AML-193 (cell line): ENCODE data around the gene TIAL1.
"Not testable (repeated sequence)": the region's sequence is repeated elsewhere in the genome, so short reads cannot be mapped to it uniquely, and the experiment has no call there.

Experiments used
- DNase-seq, 2 experiments: peaks; one replicate each; lab custom pipeline; 2025; lab: John Stamatoyannopoulos, UW

TIAL1 gene

GRCh38 chr10:119549247-119549999, 47.3 kb downstream of the TIAL1 start:
- DNase-seq: no peak

DNA sequence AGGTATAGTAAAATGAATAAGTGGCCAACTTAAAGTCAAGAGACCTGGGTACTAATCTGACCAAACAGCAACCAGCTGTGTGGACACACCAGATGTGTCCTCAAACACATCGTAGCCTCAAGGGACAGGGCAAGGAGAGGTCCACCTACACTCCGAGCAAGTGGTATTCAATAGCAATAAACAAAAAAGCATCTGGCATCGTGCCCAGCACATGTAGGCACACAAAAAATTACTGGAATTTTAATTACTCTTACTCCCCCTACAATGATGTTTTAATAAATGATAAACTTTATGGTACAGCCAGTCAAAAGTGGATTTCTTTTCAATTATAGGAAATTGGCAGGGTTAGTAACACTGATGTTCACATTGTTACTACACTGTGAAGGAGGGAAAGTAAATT, 50.8 kb downstream of the TIAL1 start:
- DNase-seq: no peak

DNA sequence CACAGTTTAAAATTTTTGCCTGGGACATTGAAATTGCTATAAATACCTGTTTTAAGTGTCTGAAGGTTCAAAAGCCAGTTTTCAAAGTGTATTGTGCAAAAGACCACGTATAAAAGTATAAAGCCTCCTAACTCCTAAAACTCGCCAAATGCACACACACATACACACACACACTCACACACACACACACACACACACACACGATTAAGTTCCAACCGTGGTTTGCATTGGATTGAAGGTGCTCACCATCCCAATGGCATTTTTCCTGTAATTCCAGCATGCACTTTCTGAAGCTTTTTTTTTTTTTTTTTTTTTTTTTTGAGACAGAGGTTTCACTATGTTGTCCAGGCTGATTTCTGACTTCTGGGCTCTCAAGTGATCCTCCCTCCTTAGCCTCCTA, 51.5 kb downstream of the TIAL1 start:
- no peak for DNase-seq

DNA sequence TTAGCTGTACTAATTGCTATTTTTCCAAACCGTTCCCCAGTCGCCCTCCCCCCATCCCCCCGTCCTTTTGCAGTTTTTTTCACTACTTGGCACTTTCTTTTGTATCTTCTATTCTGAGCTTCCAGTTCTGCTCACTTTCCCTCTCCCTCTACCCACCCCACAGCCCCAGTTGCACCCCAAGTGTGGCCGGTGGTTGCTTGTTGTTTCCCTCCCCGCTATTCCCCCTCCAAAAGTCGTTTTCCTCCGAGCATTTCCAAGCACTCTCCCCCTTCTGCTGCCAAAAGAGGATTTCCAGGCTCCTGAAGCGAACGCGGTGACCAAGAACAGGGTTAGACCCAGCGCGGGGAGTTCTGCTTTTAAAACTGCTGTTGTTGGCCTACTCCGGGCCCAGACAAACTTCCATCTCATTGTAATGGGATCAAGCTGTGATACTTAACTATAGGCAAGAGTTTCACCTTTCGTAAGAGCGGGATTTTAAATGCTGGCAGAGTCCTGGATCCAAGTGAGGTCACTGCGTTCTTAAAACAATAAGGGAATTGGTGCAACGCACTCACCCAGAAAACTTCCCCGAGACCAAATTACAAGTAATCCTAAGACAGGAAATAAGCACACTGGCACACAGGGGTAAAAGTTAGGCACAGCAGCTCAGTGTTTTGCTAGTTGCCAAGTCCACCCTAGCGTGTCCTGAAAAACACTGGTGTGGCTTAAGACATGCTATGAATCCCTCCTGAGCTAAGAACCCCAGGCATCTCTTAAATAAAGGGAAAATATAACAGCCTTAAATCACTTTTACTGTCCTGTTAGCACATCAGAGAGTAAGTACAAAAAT, 52.7 kb downstream of the TIAL1 start:
- no peak for DNase-seq

DNA sequence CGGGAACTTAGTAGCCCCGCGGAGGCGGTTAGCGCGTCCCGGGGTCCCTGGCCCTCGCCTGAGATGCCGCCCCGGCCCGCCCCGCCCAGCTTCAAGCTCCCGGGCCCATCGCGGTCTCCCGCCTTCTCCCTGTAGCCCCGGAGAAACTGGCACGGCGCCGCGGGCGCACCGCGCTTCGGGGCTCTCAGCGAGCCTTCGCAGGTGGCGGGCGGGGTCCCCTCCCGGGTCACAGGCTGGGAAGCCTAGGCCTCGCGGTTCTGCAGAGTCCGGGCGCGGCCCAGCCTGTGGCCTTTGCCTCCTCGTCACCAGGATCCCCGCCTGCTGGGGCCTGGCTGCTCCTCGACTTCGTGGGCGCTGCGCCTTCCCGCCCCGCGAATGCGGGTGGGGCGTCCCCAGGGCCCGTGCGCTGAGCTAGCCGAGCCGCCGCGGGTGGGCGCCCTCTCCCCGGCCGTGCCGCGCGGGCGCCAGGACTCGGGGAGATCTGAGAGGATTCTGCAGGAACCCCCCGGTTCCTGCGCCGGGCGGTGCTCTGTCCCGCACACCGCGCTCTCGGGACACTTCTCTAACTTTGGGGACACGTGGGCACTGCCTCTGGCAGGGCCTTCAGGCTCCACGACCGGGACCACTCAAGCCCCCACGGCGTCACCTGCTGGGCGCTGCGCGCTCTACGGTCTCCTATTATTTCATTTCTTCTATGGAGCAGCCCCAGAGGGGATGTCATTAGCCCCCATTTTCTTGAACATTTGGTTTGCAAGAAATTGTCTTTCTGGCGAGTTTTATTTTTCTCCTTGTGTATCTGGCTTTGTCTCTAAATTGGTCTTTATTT, 53.6 kb downstream of the TIAL1 start:
- peak; percentile 51 to 71 for DNase-seq

DNA sequence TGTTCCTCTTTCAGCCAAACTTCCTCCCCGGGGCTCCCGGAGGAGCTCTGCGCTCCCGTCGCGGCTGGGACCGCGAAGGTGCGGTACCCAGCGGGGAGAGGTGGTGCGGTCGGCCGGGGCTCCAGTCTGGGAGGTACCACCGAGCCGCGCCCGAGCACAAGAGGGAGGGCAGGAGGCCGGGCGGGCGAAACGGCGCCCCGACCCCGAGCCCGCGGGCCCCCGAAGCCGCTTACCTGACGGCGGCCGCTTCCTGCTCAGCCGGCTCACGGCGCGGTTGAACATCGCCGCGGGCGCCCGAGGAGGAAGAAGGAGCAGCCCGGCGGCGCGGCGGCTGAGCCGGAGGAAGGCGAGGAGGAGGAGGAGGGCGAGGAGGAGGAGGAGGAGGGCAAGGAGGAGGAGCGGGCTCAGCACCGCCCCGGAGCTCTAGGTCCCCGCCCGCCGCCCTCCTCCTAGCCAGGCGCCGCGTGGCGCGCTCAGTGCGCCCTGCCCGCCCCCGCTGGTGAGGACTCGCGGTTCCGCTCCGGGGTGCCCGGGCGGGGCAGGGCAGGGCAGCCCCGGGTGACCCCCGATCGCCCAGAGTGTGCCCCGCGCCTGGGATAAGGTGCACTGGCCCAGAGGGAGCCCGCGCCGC, 54.3 kb downstream of the TIAL1 start, which contains the start of gene RGS10:
TSS of gene RGS10 (minus strand) at position 363 of the 631 bp plus-strand sequence. CDS start at position 282, 81 bp downstream.
- peak; percentile 75 to 78 for DNase-seq

DNA sequence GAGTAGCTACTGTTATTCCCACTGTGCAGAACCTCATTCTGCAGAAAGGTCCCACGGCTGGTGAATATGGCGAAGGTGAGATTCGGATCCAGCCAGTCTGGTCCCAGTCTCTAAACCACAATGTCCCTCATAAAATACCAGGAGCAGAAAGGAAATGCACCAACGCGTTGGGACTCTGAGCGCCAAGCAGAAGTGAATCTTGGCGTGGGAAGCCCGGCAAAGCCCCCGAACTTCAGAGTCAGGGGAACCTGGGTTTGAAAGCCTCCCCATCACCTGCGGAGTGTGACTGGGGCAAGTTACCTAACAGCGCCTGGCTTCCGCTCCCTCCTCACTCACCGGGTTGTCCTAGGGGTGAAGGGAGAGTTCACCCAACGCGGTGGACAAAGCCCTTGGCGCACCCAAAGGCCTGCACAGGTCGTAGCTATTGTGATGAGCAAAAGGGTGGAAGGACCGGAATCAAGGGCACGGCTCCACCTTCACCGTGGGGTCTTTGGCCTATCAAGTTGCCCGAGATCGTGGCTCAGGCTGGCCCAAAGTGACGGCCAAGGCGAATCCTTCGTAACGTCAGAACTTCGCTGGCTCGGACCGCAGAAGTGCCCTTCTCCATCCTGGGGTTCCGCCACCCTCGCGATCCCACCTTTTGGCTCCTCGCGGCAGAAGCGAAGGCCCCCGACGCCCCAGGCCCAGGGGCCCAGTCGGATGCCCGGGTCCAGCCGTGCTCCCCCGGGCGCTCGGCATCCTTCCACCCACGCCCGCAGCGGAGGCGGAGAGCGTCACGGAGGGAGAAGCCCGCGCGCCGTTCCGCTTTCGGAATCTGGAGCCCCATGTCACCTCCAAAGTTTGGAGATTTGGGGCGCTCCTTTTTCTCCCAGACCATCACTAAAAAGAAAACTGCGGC, 55.1 kb downstream of the TIAL1 start:
- peak in 1 of 2 experiments; percentile 46 for DNase-seq

- DNase-seq: no peak
These were observed 55.7 kb downstream of the TIAL1 start for GRCh38 chr10:119541046-119541445.

DNA sequence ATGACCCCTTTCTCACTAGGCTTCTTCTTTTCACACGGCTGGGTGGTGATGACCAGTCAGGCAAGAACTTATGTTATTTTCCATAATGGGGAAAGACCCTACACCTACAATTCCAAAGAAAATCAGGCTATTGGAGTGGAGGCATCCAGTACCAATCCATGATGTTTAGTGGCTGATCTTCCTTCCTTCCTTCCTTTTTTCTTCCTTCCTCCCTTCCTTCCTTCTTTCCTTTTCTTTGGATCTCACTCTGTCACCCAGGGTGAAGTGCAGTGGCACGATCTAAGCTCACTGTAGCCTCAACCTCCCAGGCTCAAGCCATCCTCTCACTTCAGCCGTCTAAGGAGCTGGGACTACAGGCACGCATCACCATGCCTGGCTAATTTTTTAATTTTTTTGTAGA, 56.7 kb downstream of the TIAL1 start:
- DNase-seq: no peak

GRCh38 chr10:119539359-119539825, 57.4 kb downstream of the TIAL1 start:
- no peak for DNase-seq

- DNase-seq: no peak
These were observed 58.0 kb downstream of the TIAL1 start for GRCh38 chr10:119538632-119539358.

GRCh38 chr10:119537953-119538630, 58.7 kb downstream of the TIAL1 start:
- no peak for DNase-seq

- no peak for DNase-seq
These were observed 60.2 kb downstream of the TIAL1 start for GRCh38 chr10:119536508-119537025.

DNA sequence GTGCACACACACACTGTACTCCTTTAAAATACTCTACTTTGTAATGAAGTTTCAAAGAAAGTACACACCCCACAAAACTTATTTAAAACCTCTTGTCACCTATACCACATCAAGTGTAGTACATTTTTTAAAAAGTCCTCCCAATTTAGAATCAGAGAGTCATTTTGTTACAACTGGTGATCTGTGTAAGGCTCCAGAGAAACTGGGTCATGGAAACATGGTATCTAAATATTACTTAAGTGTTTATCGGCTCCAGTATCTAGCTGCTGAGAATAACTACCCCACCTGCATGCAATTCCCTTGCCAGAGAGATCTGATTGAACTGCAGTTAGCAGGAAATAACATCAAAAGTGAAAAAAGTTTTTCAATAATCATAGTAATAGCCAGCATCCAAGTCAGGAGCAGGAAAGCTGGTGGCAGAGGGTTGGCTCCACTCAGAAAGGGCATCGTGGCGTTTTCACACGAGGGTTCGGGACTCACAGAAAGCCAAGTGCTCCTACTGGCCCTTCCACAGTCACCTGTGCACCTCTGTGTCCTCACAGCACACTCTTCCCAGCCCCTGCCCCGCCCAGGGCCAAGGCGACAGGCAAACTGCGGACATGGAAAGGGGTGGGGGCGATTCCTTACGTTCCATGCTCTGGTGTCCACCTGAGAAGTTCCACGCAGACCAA, 60.8 kb downstream of the TIAL1 start:
- DNase-seq: no peak

DNA sequence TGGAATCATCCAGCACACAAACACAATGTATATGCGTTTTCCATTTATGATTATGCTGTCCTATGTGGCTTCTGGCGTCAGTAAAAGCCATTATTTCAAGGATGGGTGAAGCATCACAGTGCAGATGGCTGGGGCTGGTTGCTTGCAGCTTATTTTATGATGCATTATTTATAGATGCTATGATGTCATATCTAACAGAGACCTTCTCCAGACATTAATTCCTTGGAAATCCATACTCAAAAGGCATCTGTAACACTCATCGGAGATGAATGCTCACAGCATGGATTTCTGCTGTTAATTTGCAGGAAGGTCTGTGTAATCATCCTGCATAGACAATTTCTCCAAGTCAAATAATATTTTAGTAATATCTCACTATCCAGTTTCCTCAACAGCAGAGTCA, 61.5 kb downstream of the TIAL1 start:
- no peak for DNase-seq

DNA sequence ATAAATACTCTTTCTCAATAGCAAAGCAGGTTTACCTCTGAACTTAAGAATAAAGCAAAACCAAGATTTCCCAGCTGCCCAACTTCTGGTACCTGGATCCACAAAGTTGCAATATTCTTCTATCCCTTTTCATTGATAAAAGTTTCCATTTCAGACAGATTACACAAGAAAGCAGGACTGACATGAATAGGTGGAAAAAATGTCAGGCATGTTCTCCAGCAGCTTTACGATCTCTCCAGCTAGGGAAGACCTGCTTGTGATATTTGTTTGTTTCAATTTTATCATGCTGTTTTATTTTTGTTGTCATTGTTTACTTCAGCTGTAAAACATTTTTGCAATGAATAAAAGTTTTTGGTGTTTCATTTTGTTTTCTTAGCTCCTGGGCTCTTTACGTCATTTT, 63.3 kb downstream of the TIAL1 start:
- no peak for DNase-seq

DNA sequence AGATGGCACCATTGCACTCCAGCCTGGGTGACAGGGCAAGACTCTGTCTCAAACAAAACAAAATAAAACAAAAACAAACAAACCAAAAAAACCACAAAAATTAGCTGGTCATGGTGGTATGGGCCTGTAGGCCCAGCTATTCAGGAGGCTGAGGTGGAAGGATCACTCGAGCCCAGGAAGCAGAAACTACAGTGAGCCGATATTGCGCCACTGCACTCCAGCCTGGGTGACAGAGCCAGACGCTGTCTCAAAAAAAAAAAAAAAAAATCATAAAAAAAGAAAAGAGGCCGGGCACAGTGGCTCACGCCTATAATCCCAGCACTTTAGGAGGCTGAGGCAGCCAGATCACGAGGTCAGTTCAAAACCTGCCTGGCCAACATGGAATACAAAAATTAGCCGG, 64.0 kb downstream of the TIAL1 start:
- DNase-seq: peak; percentile 7 to 16

DNA sequence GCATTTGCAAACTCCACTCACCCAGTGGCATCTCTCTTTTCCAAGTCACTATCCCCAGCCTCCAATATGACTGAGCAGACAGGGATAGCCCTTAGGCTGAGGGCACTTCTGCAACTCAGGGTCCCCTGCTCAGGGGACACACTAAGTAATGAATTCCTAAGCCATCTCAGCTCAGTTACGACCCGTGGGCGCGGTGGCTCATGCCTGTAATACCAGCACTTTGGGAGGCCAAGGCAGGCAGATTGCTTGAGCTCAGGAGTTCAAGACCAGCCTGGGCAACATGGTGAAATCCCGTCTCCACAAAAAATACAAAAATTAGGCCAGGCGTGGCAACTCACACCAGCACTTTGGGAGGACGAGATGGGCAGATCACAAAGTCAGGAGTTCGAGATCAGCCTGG, 64.5 kb downstream of the TIAL1 start:
- DNase-seq: not testable (repeated sequence)

DNA sequence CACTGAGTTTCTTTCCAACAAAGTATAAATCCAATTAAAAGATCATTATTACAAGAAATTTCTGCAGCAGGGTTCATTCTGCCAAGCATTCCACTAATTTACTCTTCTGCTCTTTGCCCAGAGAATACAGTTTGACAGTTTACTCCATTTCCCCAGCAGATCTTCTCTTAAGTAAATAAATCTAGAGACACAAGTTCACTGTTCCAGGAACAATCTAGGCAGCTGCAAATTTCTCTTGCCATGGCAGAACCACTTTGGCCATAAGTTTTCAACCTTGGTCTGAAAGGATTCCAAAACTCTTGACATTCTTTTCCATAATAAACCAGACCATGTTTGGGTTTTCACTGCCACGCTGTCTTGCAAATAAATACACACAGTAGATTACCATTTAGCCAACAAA, 65.7 kb downstream of the TIAL1 start:
- no peak for DNase-seq
